ENCODE measurements around the gene LIG1. TPM values are rescaled to one million over a fixed set of nuclear protein-coding genes. Genes with fewer than 3 reads are reported as not detected.

The LIG1 gene
- total and polyA plus RNA-seq, 2 experiments from 2014 or later: 79.3 to 96.9 TPM

GRCh38 chr19:48137411-48137810 lies 32.7 kb downstream of the LIG1 start:
- Mint-ChIP-seq H3K4me1 (no peaks in the 10 kb centered on the region), H3K27me3 (ENCODE audit: insufficient read depth, low read depth, poor library complexity) (peaks cover 14% of the 10 kb centered on the region), H3K4me3 (no peak overlapping the region), H3K9me3 (no peaks in the 10 kb centered on the region), H3K27ac (no peak overlapping the region), H3K36me3 (ENCODE audit: low read depth) (peaks cover 45% of the 10 kb centered on the region)
- DNase-seq (ENCODE audit: low spot score): no peak
- Histone ChIP-seq H3K4me2 (no peak overlapping the region), H4K20me1 (replicated peaks; ENCODE audit: insufficient read depth) (no peaks in the 10 kb centered on the region), H2AFZ (no peak overlapping the region), H3K27me3 (ENCODE audit: insufficient read depth) (no peaks in the 10 kb centered on the region), H3K27ac (ENCODE audit: low read depth) (no peak overlapping the region), H3K9me2 (ENCODE audit: insufficient read depth) (no peaks in the 10 kb centered on the region), H3K4me1 (ENCODE audit: insufficient read depth) (no peaks in the 10 kb centered on the region), H3F3A (replicated peaks; ENCODE audit: low read depth) (no peaks in the 10 kb centered on the region), H3K36me3 (ENCODE audit: insufficient read depth) (no peaks in the 10 kb centered on the region), H3K4me3 (no peak overlapping the region), H3K79me2 (replicated peaks; ENCODE audit: insufficient read depth) (no peaks in the 10 kb centered on the region)
- ATAC-seq: no peak
- TF ChIP-seq CTCF (conservative IDR thresholded peaks at IDR 0.05; ENCODE audit: low read depth in 2 of 2) (no peak), ZNF462 (CRISPR knock-in tag; IDR thresholded peaks at IDR 0.05) (no peak), EZH2 (IDR thresholded peaks at IDR 0.05; ENCODE audit: low read depth, unreplicated experiment) (no peak), ZNF331 (CRISPR knock-in tag; IDR thresholded peaks at IDR 0.05; ENCODE audit: low read depth) (no peak), CREB1 (CRISPR knock-in tag; IDR thresholded peaks at IDR 0.05; ENCODE audit: low read depth) (no peak), EZH2phosphoT487 (IDR thresholded peaks at IDR 0.05; ENCODE audit: unreplicated experiment) (no peak), REST (IDR thresholded peaks at IDR 0.05; ENCODE audit: unreplicated experiment) (no peak), POLR2AphosphoS5 (IDR thresholded peaks at IDR 0.05; ENCODE audit: low read depth) (no peak), STAT1 (IDR thresholded peaks at IDR 0.05; ENCODE audit: unreplicated experiment) (no peak), JUNB (IDR thresholded peaks at IDR 0.05; ENCODE audit: unreplicated experiment) (no peak), ETS1 (IDR thresholded peaks at IDR 0.05) (no peak), NANOG (IDR thresholded peaks at IDR 0.05; ENCODE audit: borderline replicate concordance) (no peak), ZNF114 (CRISPR knock-in tag; IDR thresholded peaks at IDR 0.05) (no peak)
